Aorta (tissue), 5 donors: Measurements from ENCODE around the gene SCD. TPM values are rescaled to one million over a fixed set of nuclear protein-coding genes. Genes with fewer than 3 reads are reported as not detected.
A peak's percentile ranks its signal among the peaks of the same experiment; 100 is the strongest.
"Not testable (repeated sequence)": the region's sequence is repeated elsewhere in the genome, so short reads cannot be mapped to it uniquely, and the experiment has no call there.

Experiments used
- ATAC-seq: fragments of 200-7000 bp; cut with Tn5 transposase; one replicate; pipeline ENCODE4 v1.9.1; 2022; ENCODE audit warnings: moderate library complexity; ENCODE audit not compliant: low FRiP score
- DNase-seq, 2 donors: peaks; one replicate each; pipeline ENCODE4 v3.0.0-alpha.2; 2020
- H3K27ac ChIP-seq, 2 donors: one replicate each; pipeline ENCODE4 v1.5.1; 2013; ENCODE audit warnings: low read length in 2 of 2, mild to moderate bottlenecking in 2 of 2, moderate library complexity in 2 of 2, control low read depth in 1 of 2, inconsistent platforms in 1 of 2, low read depth in 1 of 2
- H3K27me3 ChIP-seq, 2 donors: one replicate each; pipeline ENCODE4 v1.6.1; 2013; ENCODE audit warnings: control low read depth in 1 of 2, low read length in 1 of 2, mild to moderate bottlenecking in 1 of 2, moderate library complexity in 1 of 2; ENCODE audit not compliant: insufficient read depth in 2 of 2, control insufficient read depth in 1 of 2
- H3K36me3 ChIP-seq, 2 donors: one replicate each; pipeline ENCODE4 v1.6.1; 2013; ENCODE audit warnings: control low read depth in 1 of 2, low read length in 1 of 2, mild to moderate bottlenecking in 1 of 2; ENCODE audit not compliant: insufficient read depth in 2 of 2, control insufficient read depth in 1 of 2
- H3K4me1 ChIP-seq, 2 donors: one replicate each; pipeline ENCODE4 v1.6.1; 2013; ENCODE audit warnings: low read length in 2 of 2, control low read depth in 1 of 2, mild to moderate bottlenecking in 1 of 2, moderate library complexity in 1 of 2; ENCODE audit not compliant: insufficient read depth in 2 of 2, control insufficient read depth in 1 of 2
- H3K4me3 ChIP-seq, 2 donors: one replicate each; pipeline ENCODE4 v1.5.1; 2013; ENCODE audit warnings: low read length in 2 of 2, control low read depth in 1 of 2, mild to moderate bottlenecking in 1 of 2
- H3K9me3 ChIP-seq: one replicate; pipeline ENCODE4 v1.6.1; 2013; ENCODE audit warnings: mild to moderate bottlenecking, low read length; ENCODE audit not compliant: control insufficient read depth
- WGBS, 2 donors: extraction: QIAGEN DNeasy Blood & Tissue Kit; methylation state at CpG; one replicate each; pipeline ENCODE4 v1.1.7; 2013; 5-methylcytosine and 5-hydroxymethylcytosine counted together
- intact Hi-C, 2 donors: fragments of 100-400 bp; cut with DNase I; formaldehyde crosslinking; loops; one replicate each; pipeline versions ENCODE4 v1.14.2 to v1.15.0; 2022
- long read RNA-seq, 2 donors: library from polyadenylated mRNA; unstranded; transcript quantifications; one replicate each; pipeline ENCODE4 v2.0.0, GENCODE V29; 2020 to 2021
- polyA plus RNA-seq, 2 donors: library from polyadenylated mRNA; stranded (reverse); fragments of 200-250 nt; gene quantifications; one replicate each; pipeline ENCODE4 v1.2.3, GENCODE V29; 2013
- total RNA-seq, 2 donors: library from RNA; stranded (reverse); fragmentation: NEBNext Ultra II Directional; extraction: Animal tissue kit (Norgen Biotek cat#: 25700); gene quantifications; one replicate each; pipeline ENCODE4 v1.2.1, GENCODE V29; 2021
- donor health status: healthy with polysubstance abuse.
- donor health status: Bipolar disorder and iron deficiency.
- donor health status: DM: no; HTN: no; CAD: no.
- donor health status: DM: no; HTN: no; CAD: no.
- donor health status: DM: yes; HTN: yes; CAD: no.

SCD gene
- total RNA-seq (10 to 100 TPM; 22.7 to 47.3 TPM), polyA plus RNA-seq (10 to 100 TPM in 1 of 2 donors, 1 to 10 TPM in 1; 1.6 to 12.6 TPM)
- long read RNA-seq, donor 1, full-length matches to known transcripts, result 6 of 25 reads
- long read RNA-seq, donor 1, partial matches to known transcripts, result 18 of 25 reads
- long read RNA-seq, donor 1, other reads (novel, unspliced or antisense), result 1 of 25 reads
- long read RNA-seq, donor 2, full-length matches to known transcripts, result 5 of 12 reads
- long read RNA-seq, donor 2, partial matches to known transcripts, result 2 of 12 reads
- long read RNA-seq, donor 2, other reads (novel, unspliced or antisense), result 5 of 12 reads

DNA sequence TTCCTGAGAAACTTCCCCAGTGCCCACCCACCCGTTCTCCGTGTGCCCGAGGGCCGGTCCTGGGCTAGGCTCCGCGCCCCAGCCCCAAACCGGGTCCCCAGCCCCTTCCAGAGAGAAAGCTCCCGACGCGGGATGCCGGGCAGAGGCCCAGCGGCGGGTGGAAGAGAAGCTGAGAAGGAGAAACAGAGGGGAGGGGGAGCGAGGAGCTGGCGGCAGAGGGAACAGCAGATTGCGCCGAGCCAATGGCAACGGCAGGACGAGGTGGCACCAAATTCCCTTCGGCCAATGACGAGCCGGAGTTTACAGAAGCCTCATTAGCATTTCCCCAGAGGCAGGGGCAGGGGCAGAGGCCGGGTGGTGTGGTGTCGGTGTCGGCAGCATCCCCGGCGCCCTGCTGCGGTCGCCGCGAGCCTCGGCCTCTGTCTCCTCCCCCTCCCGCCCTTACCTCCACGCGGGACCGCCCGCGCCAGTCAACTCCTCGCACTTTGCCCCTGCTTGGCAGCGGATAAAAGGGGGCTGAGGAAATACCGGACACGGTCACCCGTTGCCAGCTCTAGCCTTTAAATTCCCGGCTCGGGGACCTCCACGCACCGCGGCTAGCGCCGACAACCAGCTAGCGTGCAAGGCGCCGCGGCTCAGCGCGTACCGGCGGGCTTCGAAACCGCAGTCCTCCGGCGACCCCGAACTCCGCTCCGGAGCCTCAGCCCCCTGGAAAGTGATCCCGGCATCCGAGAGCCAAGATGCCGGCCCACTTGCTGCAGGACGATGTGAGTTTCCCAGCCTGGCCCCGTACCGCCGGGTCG, at the start of gene SCD:
SCD (plus strand) TSS at position 469 of the 803 bp plus-strand sequence; CDS start at position 741, 272 bp downstream.
- Histone ChIP-seq H3K4me1 (no peaks in the 10 kb centered on the region), H3K4me3 (peak within 1 kb of the TSS; percentile 50 to 61), H3K27me3 (no peaks in the 10 kb centered on the region), H3K27ac (no peak within 1 kb of the TSS), H3K9me3 (no peaks in the 10 kb centered on the region), H3K36me3 (no peaks in the 10 kb centered on the region)
- DNase-seq (peak; percentile 91), ATAC-seq (peak; percentile 86)
- 0% methylated on average over 54 to 73 of the region's 73 CpGs for WGBS, 2 donors
- intact Hi-C loops, result loop anchor here (1.0 to 10.0 kb wide), 3 partner anchors 26 to 188 kb away; partner anchors contain the start of gene HIF1AN (in 1 of the 2)

DNA sequence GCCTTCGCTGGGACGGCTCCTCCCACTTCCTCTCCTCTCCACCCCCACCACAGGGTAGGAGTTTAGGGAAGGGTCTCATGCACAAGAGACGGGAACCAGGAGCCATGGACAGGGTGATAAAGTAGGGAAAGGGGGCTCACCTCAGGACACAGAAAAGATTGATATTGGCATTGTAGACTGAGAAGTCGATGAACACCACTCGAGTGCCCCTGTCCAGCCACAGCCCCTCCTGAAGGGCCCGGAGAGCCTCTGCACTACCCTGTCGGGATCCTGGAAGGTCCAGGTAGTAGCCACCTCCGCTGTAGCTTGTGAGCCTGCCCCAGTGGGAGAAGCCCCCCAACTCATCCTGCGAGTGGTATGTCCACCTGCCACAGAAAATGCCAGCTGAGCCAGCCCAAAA, 49.8 kb upstream of the SCD start:
- Histone ChIP-seq H3K9me3 (no peaks in the 10 kb centered on the region), H3K4me1 (no peaks in the 10 kb centered on the region)
- intact Hi-C loops, result no loop called here

DNA sequence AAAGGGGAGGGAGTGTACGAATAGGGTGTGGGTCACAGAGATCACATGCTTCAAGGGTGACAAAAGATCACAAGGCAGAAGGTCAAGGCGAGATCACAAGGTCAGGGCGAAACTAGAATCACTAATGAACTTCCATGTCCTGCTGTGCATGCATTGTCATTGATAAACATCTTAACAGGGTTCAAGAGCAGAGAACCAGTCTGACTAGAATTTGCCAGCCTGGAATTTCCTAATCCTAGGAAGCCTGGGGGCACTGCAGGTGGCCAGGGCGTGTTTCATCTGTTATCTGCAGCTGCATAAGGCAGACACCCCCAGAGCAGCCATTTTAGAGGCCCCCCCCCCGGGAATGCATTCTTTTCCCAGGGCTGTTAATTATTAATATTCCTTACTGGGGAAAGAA, 45.9 kb upstream of the SCD start:
- DNase-seq, H3K27ac ChIP-seq, H3K27me3 ChIP-seq, H3K9me3 ChIP-seq, H3K4me1 ChIP-seq, H3K4me3 ChIP-seq, H3K36me3 ChIP-seq, intact Hi-C loops, ATAC-seq: not testable (repeated sequence)
- 61 to 78% methylated on average over 5 of the region's 5 CpGs for WGBS, 2 donors

More for the DNA sequence above, 49.8 kb upstream of the SCD start:
- no peak overlapping the region for H3K27ac ChIP-seq
- H3K4me3 ChIP-seq, result no peak overlapping the region
- ATAC-seq (no peak), DNase-seq (no peak)
- 72 to 77% methylated on average over 9 of the region's 9 CpGs for WGBS, 2 donors
- peaks cover 0 to 2% of the 10 kb centered on the region in 2 donors for H3K27me3 ChIP-seq
- H3K36me3 ChIP-seq, result no peaks in the 10 kb centered on the region

DNA sequence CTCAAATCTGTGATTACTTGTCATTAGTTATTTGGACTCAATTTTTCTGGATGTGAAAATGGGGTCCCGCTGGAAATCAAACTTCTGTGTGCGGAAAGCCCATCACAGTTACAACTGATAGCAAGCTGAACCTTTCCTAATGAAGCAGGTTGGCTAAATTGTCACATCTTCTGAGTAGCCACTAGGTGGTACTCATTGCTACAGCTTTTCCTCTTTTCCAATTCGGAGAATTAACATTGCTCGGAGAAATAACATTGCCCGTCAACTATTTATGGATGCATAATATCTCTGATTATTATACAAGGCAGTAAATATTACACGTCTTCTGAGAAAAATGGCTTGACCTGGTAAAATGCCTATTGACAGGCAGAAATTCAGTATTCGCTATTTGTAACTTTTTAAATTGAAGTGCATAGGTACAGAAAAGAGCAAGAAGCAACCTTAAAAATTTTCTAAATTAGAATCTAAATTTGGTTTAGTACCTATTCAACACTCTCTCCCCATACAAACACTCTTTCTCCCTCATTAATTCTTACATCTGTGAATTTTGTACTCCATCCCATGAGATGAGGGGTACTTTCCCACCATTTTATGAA, 43.2 kb upstream of the SCD start:
- DNase-seq (no peak), ATAC-seq (no peak)
- WGBS, 2 donors, result 21 to 22% methylated on average over 7 of the region's 7 CpGs
- no peaks in the 10 kb centered on the region for H3K4me1 ChIP-seq
- H3K36me3 ChIP-seq, result no peaks in the 10 kb centered on the region
- H3K4me3 ChIP-seq, result no peak overlapping the region
- H3K9me3 ChIP-seq, result no peaks in the 10 kb centered on the region
- intact Hi-C loops, result no loop called here
- H3K27ac ChIP-seq, result no peak overlapping the region
- no peaks in the 10 kb centered on the region for H3K27me3 ChIP-seq

DNA sequence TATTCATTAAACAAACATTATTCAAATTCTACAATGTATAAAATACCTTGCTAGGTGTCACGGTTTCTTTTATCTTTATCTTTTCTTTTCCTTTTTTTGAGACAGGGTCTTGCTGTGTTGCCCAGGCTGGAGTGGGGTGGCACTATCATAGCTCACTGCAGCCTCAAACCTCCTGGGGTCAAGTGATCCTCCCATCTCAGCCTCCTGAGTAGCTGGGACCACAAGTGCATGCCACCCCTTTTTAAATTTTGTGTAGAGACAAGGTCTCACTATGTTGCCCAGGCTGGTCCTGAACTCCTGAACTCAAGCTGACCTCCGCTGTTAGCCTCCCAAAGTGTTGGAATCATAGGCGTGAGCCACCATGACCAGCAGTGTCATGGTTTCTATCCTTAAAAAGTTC, 42.6 kb upstream of the SCD start:
- Histone ChIP-seq H3K27ac (no peak overlapping the region), H3K9me3 (no peaks in the 10 kb centered on the region), H3K4me1 (no peaks in the 10 kb centered on the region), H3K36me3 (no peaks in the 10 kb centered on the region), H3K4me3 (no peak overlapping the region), H3K27me3 (no peaks in the 10 kb centered on the region)
- WGBS, 2 donors, result 81 to 84% methylated on average over 3 of the region's 3 CpGs
- DNase-seq, result no peak
- intact Hi-C loops, result no loop called here
- no peak for ATAC-seq

DNA sequence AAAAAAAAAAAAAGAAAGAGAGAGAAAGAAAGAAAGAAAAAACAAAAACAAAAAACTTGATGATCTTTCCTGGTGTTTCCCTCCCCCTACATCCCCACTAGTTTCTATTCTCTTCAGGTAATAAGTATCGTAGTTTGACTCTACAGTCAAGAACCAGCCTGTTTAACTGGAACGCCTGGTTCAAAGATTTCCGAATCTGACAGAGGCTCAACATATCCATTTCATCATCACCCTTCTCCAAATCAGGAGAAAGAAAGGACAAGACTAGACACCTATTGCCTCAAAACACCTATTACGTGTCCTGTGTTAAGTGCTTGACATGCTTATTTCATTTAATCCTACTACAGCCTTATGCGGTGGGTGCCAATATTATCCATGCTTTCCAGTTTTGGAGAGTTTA, 40.2 kb upstream of the SCD start:
- no peaks in the 10 kb centered on the region for H3K4me1 ChIP-seq
- no peaks in the 10 kb centered on the region for H3K27me3 ChIP-seq
- no peak overlapping the region for H3K27ac ChIP-seq
- no peaks in the 10 kb centered on the region for H3K36me3 ChIP-seq
- WGBS, 2 donors, result 85 to 87% methylated on average over 5 of the region's 5 CpGs
- H3K9me3 ChIP-seq, result no peaks in the 10 kb centered on the region
- no peak for DNase-seq
- no peak for ATAC-seq
- intact Hi-C loops, result no loop called here
- H3K4me3 ChIP-seq, result no peak overlapping the region

DNA sequence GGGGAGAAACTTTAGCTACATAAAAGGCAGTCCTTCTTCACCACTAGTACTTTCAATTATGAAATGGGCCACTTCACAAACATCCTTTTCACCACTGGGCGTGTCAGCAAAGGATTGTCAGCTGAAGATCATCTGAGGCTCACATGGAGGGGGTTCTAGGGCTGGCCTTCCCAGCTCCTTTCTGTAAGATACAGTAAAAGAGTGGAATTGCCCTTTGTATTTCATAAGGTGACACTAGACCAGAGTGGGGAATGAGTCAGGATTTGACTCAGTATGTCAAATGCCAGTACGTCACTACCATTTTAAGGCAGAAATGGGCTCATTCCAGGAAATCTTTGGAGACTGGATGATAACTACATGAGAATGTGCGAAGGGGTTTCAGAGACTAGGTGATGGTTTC, 39.3 kb upstream of the SCD start:
- Histone ChIP-seq H3K27me3 (no peaks in the 10 kb centered on the region), H3K4me3 (no peak overlapping the region), H3K27ac (no peak overlapping the region), H3K4me1 (no peaks in the 10 kb centered on the region), H3K36me3 (no peaks in the 10 kb centered on the region), H3K9me3 (no peaks in the 10 kb centered on the region)
- intact Hi-C loops, result no loop called here
- ATAC-seq, result no peak
- DNase-seq, result no peak
- WGBS, 2 donors, result 79% methylated on average over 3 of the region's 3 CpGs

DNA sequence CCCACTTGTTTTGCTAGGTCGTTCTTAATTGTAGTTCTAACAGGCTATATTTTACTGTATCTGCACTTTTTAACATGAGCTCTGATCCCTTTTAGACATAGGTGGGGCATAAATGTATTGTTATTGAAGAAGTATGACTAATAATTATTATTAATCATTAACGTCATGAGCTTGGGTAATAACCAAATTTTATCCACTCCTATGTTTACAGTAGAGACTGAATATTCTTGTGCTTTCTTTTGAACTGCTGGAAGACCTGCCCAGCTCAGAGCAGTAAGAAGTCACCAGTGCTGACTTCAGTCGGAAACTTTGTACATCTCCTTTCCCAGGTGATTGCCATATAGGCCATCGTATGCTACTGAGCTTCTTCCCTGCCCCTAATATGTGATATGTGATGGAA, 35.7 kb upstream of the SCD start:
- whole genome bisulfite sequencing, 2 donors, result 69 to 77% methylated on average over 4 of the region's 4 CpGs
- ATAC-seq, result no peak
- intact Hi-C loops, result no loop called here
- H3K27ac ChIP-seq, result no peak overlapping the region
- H3K9me3 ChIP-seq, result no peaks in the 10 kb centered on the region
- H3K27me3 ChIP-seq, result peaks cover 0 to 1% of the 10 kb centered on the region in 2 donors
- no peak overlapping the region for H3K4me3 ChIP-seq
- DNase-seq, result no peak
- H3K4me1 ChIP-seq, result no peaks in the 10 kb centered on the region
- H3K36me3 ChIP-seq, result no peaks in the 10 kb centered on the region
